Measurements from ENCODE around the gene MAMDC2. TPM values are rescaled to one million over a fixed set of nuclear protein-coding genes. Genes with fewer than 3 reads are reported as not detected.

The MAMDC2 gene
- total RNA-seq, 1 experiment from 2014 or later: 1.2 TPM

DNA sequence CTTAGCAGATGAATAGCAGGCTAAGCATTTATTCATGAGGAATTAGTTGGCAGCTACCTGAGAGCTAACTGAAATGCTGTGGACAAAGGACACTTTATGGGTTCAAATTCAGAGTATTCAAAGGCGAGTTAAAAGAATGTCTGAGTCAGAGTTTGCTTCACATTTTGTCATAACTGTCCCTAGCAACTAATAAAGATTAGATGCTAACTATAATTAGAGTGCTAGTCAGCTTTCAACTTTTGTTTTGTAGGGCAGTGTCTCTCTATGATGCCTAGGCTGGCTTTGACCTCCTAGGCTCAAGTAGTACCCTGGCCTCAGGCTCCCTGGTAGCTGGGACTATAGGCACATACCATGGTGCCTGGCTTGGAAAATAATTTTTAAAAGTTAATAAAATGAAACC lies 219.8 kb downstream of the MAMDC2 start:
- no peaks in the 10 kb centered on the region for H3K9me2 ChIP-seq (ENCODE audit: insufficient read depth)
- H4K20me1 ChIP-seq (ENCODE audit: insufficient read depth): peaks cover 18% of the 10 kb centered on the region; the same call in 1 of the 2 replicates
- DNase-seq (ENCODE audit: low read depth, low spot score) (no peak), ATAC-seq (no peak)
- no peaks in the 10 kb centered on the region for H3K9me3 ChIP-seq (ENCODE audit: control insufficient read depth in 1 of 2, insufficient read depth in 1 of 2, low read depth in 1 of 2, low read length in 2 of 2)
- H3K36me3 ChIP-seq (ENCODE audit: control insufficient read depth in 1 of 2, insufficient read depth in 2 of 2, low read length in 2 of 2): peaks cover 45% of the 10 kb centered on the region in 2 experiments
- intact Hi-C loops (cut with micrococcal nuclease): no loop called here
- CTCF ChIA-PET: no interaction called here
- TF ChIP-seq EZH2phosphoT487 (IDR thresholded peaks at IDR 0.05; ENCODE audit: borderline replicate concordance): no peak
- no peak for TF ChIP-seq ATF3 (IDR thresholded peaks at IDR 0.05)
- no peak for TF ChIP-seq RAD21 (IDR thresholded peaks at IDR 0.05; ENCODE audit: low read depth)
- TF ChIP-seq EGR1 (IDR thresholded peaks at IDR 0.05; ENCODE audit: low read depth): no peak
- TF ChIP-seq SRF (IDR thresholded peaks at IDR 0.05; ENCODE audit: low read depth): no peak
- TF ChIP-seq POLR2AphosphoS5 (IDR thresholded peaks at IDR 0.05; ENCODE audit: low read depth, low read length): no peak
- no peak for TF ChIP-seq ELF1 (IDR thresholded peaks at IDR 0.05; ENCODE audit: borderline replicate concordance, low read depth)
- no peak for TF ChIP-seq CBX3 (IDR thresholded peaks at IDR 0.05; ENCODE audit: low read depth)
- TF ChIP-seq, protein P1, sequence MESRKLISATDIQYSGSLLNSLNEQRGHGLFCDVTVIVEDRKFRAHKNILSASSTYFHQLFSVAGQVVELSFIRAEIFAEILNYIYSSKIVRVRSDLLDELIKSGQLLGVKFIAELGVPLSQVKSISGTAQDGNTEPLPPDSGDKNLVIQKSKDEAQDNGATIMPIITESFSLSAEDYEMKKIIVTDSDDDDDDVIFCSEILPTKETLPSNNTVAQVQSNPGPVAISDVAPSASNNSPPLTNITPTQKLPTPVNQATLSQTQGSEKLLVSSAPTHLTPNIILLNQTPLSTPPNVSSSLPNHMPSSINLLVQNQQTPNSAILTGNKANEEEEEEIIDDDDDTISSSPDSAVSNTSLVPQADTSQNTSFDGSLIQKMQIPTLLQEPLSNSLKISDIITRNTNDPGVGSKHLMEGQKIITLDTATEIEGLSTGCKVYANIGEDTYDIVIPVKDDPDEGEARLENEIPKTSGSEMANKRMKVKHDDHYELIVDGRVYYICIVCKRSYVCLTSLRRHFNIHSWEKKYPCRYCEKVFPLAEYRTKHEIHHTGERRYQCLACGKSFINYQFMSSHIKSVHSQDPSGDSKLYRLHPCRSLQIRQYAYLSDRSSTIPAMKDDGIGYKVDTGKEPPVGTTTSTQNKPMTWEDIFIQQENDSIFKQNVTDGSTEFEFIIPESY (IDR thresholded peaks at IDR 0.05; ENCODE audit: extremely low read depth, insufficient replicate concordance, low read length): no peak
- TF ChIP-seq MAX (IDR thresholded peaks at IDR 0.05): no peak
- TF ChIP-seq FOSL1 (IDR thresholded peaks at IDR 0.05; ENCODE audit: low read depth): no peak
- TF ChIP-seq SIN3A (IDR thresholded peaks at IDR 0.05; ENCODE audit: low read depth): no peak
- no peak for TF ChIP-seq ZNF274 (IDR thresholded peaks at IDR 0.05; ENCODE audit: low read depth, low read length)
- TF ChIP-seq CTCF (IDR thresholded peaks at IDR 0.05 in 2 of 3, conservative IDR thresholded peaks at IDR 0.05 in 1 of 3; ENCODE audit: borderline replicate concordance in 1 of 3, insufficient read depth in 1 of 3, low read depth in 2 of 3, low read length in 2 of 3): no peak
- no peak for TF ChIP-seq REST (IDR thresholded peaks at IDR 0.05; ENCODE audit: low read depth)
- TF ChIP-seq SP1 (IDR thresholded peaks at IDR 0.05; ENCODE audit: low read depth): no peak
- TF ChIP-seq ZFX (IDR thresholded peaks at IDR 0.05): no peak
- TF ChIP-seq JUND (IDR thresholded peaks at IDR 0.05): no peak
- H3K4me2 ChIP-seq (ENCODE audit: low read length): no peak overlapping the region
- no peak overlapping the region for H3K4me3 ChIP-seq (replicated peaks in 1 of 2; ENCODE audit: low read depth in 1 of 2, low read length in 2 of 2)
- H2AFZ ChIP-seq (ENCODE audit: low read depth, low read length, poor library complexity, severe bottlenecking): no peak overlapping the region
- BruUV-seq (replicated peaks): no TSS peak
- no peaks in the 10 kb centered on the region for H3K27me3 ChIP-seq (ENCODE audit: insufficient read depth, low read length)
- H3K9ac ChIP-seq (ENCODE audit: low read length): no peak overlapping the region
- H3K79me2 ChIP-seq (ENCODE audit: insufficient read depth, low read length): peaks cover 96% of the 10 kb centered on the region
- RAD21 ChIA-PET (ENCODE audit: low non-redundant PET in 1 of 2, low total read pairs in 2 of 2, uncharacterized antibody in 2 of 2, unreplicated experiment in 2 of 2): no interaction called here
- peaks cover 5 to 18% of the 10 kb centered on the region in 2 experiments; a peak in 3 of 4 replicates for H3K4me1 ChIP-seq (ENCODE audit: control insufficient read depth in 1 of 2, insufficient read depth in 2 of 2, low read length in 2 of 2)
- POLR2A ChIA-PET: no interaction called here
- H3K27ac ChIP-seq (ENCODE audit: low read depth, low read length): no peak overlapping the region

All from HCT116 (cell line).